HepG2 (cell line): ENCODE results near the gene MBD4. TPM values are rescaled to one million over a fixed set of nuclear protein-coding genes. Genes with fewer than 3 reads are reported as not detected.

Experiments used
- ASH2L ChIP-seq: fragments of 300-600, 200-600 bp; sonication (generic); IDR thresholded peaks from 2 replicates; pipeline ENCODE4 v1.7.0; 2017; ENCODE audit warnings: low read depth, mild to moderate bottlenecking, moderate library complexity, mixed read lengths, low read length; ENCODE audit not compliant: insufficient read length
- CAMTA2 ChIP-seq: sonication (generic); formaldehyde crosslinking; IDR thresholded peaks from 2 replicates; pipeline ENCODE4 v1.4.0; 2020; ENCODE audit warnings: mild to moderate bottlenecking, missing genetic modification reagents, borderline replicate concordance
- DPF2 ChIP-seq: sonication (generic); formaldehyde crosslinking; IDR thresholded peaks from 2 replicates; pipeline ENCODE4 v1.4.0; 2020; ENCODE audit warnings: mild to moderate bottlenecking, low read depth, missing genetic modification reagents, borderline replicate concordance
- EED ChIP-seq: sonication (generic); formaldehyde crosslinking; IDR thresholded peaks from 2 replicates; pipeline ENCODE4 v1.5.0; 2020; ENCODE audit warnings: mild to moderate bottlenecking, missing genetic modification reagents
- GLMP ChIP-seq: sonication (generic); formaldehyde crosslinking; IDR thresholded peaks from 2 replicates; pipeline ENCODE4 v1.9.0; 2021; ENCODE audit warnings: missing genetic modification reagents, mild to moderate bottlenecking, borderline replicate concordance
- IRX3 ChIP-seq: sonication (generic); formaldehyde crosslinking; IDR thresholded peaks from 2 replicates; pipeline ENCODE4 v1.8.1; 2023; ENCODE audit warnings: mild to moderate bottlenecking, low read depth, missing genetic modification reagents, borderline replicate concordance
- MAFF ChIP-seq: IDR thresholded peaks from 2 replicates; pipeline ENCODE4 v1.6.1; 2011; ENCODE audit warnings: low read depth, low read length, improper control_type of control experiment
- MTERF4 ChIP-seq: sonication (generic); formaldehyde crosslinking; IDR thresholded peaks from 2 replicates; pipeline ENCODE4 v1.8.0; 2023; ENCODE audit warnings: mild to moderate bottlenecking, missing genetic modification reagents
- NAIF1 ChIP-seq: sonication (generic); formaldehyde crosslinking; IDR thresholded peaks from 2 replicates; pipeline ENCODE4 v1.5.0; 2020; ENCODE audit warnings: mild to moderate bottlenecking, missing genetic modification reagents, borderline replicate concordance
- NBN ChIP-seq: fragments of 450-650 bp; conservative IDR thresholded peaks from 2 replicates; pipeline ENCODE4 v1.6.1; 2017
- PATZ1 ChIP-seq: sonication (generic); formaldehyde crosslinking; IDR thresholded peaks from 2 replicates; pipeline ENCODE4 v1.4.0; 2020; ENCODE audit warnings: missing genetic modification reagents
- RCOR2 ChIP-seq: IDR thresholded peaks from 2 replicates; pipeline ENCODE4 v1.6.1; 2016; ENCODE audit warnings: missing biosample characterization, missing genetic modification reagents
- TFDP2 ChIP-seq: sonication (generic); formaldehyde crosslinking; IDR thresholded peaks from 2 replicates; pipeline ENCODE4 v1.4.0; 2020; ENCODE audit warnings: missing genetic modification reagents
- TSC22D2 ChIP-seq: sonication (generic); formaldehyde crosslinking; IDR thresholded peaks from 2 replicates; pipeline ENCODE4 v1.5.1; 2020; ENCODE audit warnings: missing genetic modification reagents, mild to moderate bottlenecking, borderline replicate concordance
- ZBTB8A ChIP-seq: sonication (generic); formaldehyde crosslinking; IDR thresholded peaks from 2 replicates; pipeline ENCODE4 v1.4.0; 2020; ENCODE audit warnings: mild to moderate bottlenecking, low read depth, missing genetic modification reagents, borderline replicate concordance
- ZKSCAN5 ChIP-seq: sonication (generic); formaldehyde crosslinking; IDR thresholded peaks from 2 replicates; pipeline ENCODE4 v1.5.1; 2020; ENCODE audit warnings: mild to moderate bottlenecking, missing genetic modification reagents
- ZNF12 ChIP-seq: sonication (generic); formaldehyde crosslinking; IDR thresholded peaks from 2 replicates; pipeline ENCODE4 v1.5.0; 2020; ENCODE audit warnings: missing genetic modification reagents
- ZNF224 ChIP-seq: sonication (generic); formaldehyde crosslinking; IDR thresholded peaks from 2 replicates; pipeline ENCODE4 v1.5.0; 2020; ENCODE audit warnings: mild to moderate bottlenecking, missing genetic modification reagents
- ZNF331 ChIP-seq: sonication (generic); formaldehyde crosslinking; IDR thresholded peaks from 2 replicates; pipeline ENCODE4 v1.4.0; 2020; ENCODE audit warnings: missing genetic modification reagents
- ZNF607 ChIP-seq: sonication (generic); formaldehyde crosslinking; IDR thresholded peaks from 2 replicates; pipeline ENCODE4 v1.5.1; 2020; ENCODE audit warnings: missing genetic modification reagents, mild to moderate bottlenecking, borderline replicate concordance
- ZNF747 ChIP-seq: sonication (generic); formaldehyde crosslinking; IDR thresholded peaks from 2 replicates; pipeline ENCODE4 v1.8.1; 2023; ENCODE audit warnings: missing genetic modification reagents, mild to moderate bottlenecking, borderline replicate concordance
- ZNF768 ChIP-seq: sonication (generic); formaldehyde crosslinking; IDR thresholded peaks from 2 replicates; pipeline ENCODE4 v1.4.0; 2020; ENCODE audit warnings: missing genetic modification reagents
- polyA plus RNA-seq, 8 experiments: library from polyadenylated mRNA; depleted of rRNA in 3 of 8; stranded (reverse) in 7 of 8; unstranded in 1 of 8; fragments of >200 nt; fragmentation: Illumina TruSeq in 4 of 8; extraction: Trizol in 4 of 8; gene quantifications; 2 replicates each; pipeline versions ENCODE4 v1.2.1 to v1.2.3, GENCODE V29; 2011 to 2016; ENCODE audit warnings: low read depth in 4 of 8, missing spikeins in 1 of 8, mixed read lengths in 1 of 8; ENCODE audit not compliant: insufficient read depth in 1 of 8
- total RNA-seq, 5 experiments: library from RNA; depleted of rRNA; stranded (reverse); fragments of >200 nt; fragmentation: Illumina TruSeq; extraction: Trizol; gene quantifications; 2 replicates each; pipeline ENCODE4 v1.2.3, GENCODE V29; 2016; ENCODE audit warnings: low read depth in 1 of 5

MBD4 gene
- total and polyA plus RNA-seq, 2 of the 13 experiments (the other 11 are each of a cell fraction or from before 2014, with no cell fraction given) = 14.9 to 25.3 TPM

- TF ChIP-seq ZKSCAN5 (CRISPR knock-in tag) (no peak), CAMTA2 (CRISPR knock-in tag) (0 out of 2 replicates have a peak, but pooled peaks have one; percentile 80), ZNF331 (0 out of 2 replicates have a peak, but pooled peaks have one; percentile 24), TSC22D2 (CRISPR knock-in tag) (no peak), GLMP (CRISPR knock-in tag) (no peak), ZNF12 (CRISPR knock-in tag) (peak; percentile 36; the same call in 1 of the 2 replicates), RCOR2 (CRISPR knock-in tag) (peak; percentile 35; the same call in 1 of the 2 replicates), PATZ1 (CRISPR knock-in tag) (0 out of 2 replicates have a peak, but pooled peaks have one; percentile 50), ZNF768 (CRISPR knock-in tag) (peak; percentile 58; the same call in 1 of the 2 replicates), IRX3 (CRISPR knock-in tag) (peak; percentile 20; the same call in 1 of the 2 replicates), ZNF747 (0 out of 2 replicates have a peak, but pooled peaks have one; percentile 13), ZNF224 (CRISPR knock-in tag) (peak; percentile 91; the same call in 1 of the 2 replicates), ZNF607 (CRISPR knock-in tag) (peak; percentile 89; the same call in 1 of the 2 replicates), NAIF1 (CRISPR knock-in tag) (peak; percentile 77), EED (CRISPR knock-in tag) (peak; percentile 6; the same call in 1 of the 2 replicates), ASH2L (peak; percentile 52), NBN (no peak), ZBTB8A (CRISPR knock-in tag) (0 out of 2 replicates have a peak, but pooled peaks have one; percentile 40), MAFF (peak; percentile 10; the same call in 1 of the 2 replicates), TFDP2 (peak; percentile 78), DPF2 (CRISPR knock-in tag) (peak; percentile 42; the same call in 1 of the 2 replicates), MTERF4 (CRISPR knock-in tag) (peak; percentile 55; the same call in 1 of the 2 replicates)
Measured at GRCh38 chr3:129439817-129440617, at the start of gene MBD4, which contains the start of gene IFT122 (continued).
